Mononuclear cell (primary cell): ENCODE measurements around the gene DNAJB6. TPM values are rescaled to one million over a fixed set of nuclear protein-coding genes. Genes with fewer than 3 reads are reported as not detected.

Experiments used
- H3K27me3 ChIP-seq: 2 replicates; pipeline ENCODE4 v1.6.0; 2011; ENCODE audit warnings: low read length, control low read depth; ENCODE audit not compliant: insufficient read depth
- H3K4me1 ChIP-seq: 2 replicates; pipeline ENCODE4 v1.5.1; 2011; ENCODE audit warnings: mild to moderate bottlenecking, low read length, control low read depth; ENCODE audit not compliant: insufficient read depth
- H3K4me3 ChIP-seq: 2 replicates; pipeline ENCODE4 v1.5.1; 2011; ENCODE audit warnings: mild to moderate bottlenecking, low read length, moderate library complexity
- H3K9me3 ChIP-seq: 2 replicates; pipeline ENCODE4 v1.5.1; 2011; ENCODE audit warnings: low read depth, mild to moderate bottlenecking, control low read depth, low read length
- total RNA-seq: library from RNA; depleted of rRNA; stranded (reverse); fragments of >200 nt; gene quantifications from one replicate; pipeline ENCODE4 v1.2.3, GENCODE V29; 2012

DNAJB6 gene
- total RNA-seq, 1 donor, result 224 TPM

DNA sequence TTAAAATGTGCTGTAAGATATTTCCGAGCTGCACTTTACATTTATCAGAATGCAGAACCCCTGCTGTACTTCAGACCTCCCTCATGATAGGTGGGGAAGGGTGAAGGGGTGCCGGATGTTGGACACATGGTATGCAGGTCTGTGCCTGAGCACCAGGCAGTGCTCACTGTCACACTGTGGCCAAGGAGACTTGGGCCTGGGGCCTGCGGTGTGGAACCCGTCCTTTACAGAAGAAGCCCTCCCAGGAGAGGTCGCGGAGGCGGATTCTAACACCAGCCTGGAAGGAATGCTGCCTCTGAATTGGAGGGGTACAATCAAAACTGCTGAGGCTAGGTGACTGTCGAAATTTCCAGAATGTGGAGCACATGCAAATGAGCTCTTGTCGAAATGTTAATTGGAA lies 34.5 kb downstream of the DNAJB6 start:
- Histone ChIP-seq H3K9me3 (no peaks in the 10 kb centered on the region), H3K27me3 (no peaks in the 10 kb centered on the region), H3K4me3 (no peak overlapping the region), H3K4me1 (peaks cover 19% of the 10 kb centered on the region)

DNA sequence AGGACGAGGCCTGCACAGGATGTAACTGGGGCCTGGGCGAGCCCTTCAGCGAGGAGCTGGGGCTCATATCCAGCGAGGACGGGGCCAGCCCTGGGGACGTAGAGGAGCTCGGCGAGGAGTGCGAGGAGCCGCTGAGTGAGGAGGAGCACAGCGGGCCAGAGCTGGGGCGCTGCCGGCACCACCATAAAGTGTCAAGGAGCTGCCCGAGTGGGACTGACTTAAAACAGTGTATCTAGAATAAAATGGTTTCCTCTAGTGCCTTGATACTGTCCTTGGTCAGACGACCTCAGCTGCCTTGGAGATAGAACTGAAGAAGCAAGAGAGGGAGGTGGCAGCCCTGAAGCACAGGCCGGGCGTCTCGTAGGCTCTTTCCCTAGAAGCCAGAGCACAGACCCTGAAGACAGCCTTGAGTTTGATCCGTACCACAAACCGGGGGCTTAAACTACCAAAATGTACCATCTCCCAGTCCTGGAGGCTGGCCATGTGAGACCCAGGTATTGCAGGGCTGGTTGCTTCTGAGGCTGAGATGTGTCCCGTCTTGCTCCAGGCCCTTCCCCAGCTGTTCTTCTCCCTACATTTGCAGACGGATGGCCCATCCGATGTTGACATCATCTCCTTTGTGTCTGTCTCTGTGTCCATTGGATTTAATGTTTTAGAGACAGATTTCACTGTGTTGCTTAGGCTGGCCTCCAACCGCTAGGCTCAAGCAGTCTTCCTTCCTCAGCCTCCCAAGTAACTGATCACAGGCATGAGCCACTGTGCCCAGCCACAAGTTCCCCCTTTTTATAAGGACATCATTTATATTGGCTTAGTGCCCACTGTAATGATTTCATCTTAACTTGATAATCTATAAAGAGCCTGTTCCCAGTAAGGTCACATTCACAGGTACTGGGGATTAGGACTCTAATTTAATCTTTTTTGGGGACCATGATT lies 35.8 kb downstream of the DNAJB6 start:
- Histone ChIP-seq H3K4me3 (no peak overlapping the region), H3K4me1 (peaks cover 19% of the 10 kb centered on the region), H3K27me3 (no peaks in the 10 kb centered on the region), H3K9me3 (no peaks in the 10 kb centered on the region)

DNA sequence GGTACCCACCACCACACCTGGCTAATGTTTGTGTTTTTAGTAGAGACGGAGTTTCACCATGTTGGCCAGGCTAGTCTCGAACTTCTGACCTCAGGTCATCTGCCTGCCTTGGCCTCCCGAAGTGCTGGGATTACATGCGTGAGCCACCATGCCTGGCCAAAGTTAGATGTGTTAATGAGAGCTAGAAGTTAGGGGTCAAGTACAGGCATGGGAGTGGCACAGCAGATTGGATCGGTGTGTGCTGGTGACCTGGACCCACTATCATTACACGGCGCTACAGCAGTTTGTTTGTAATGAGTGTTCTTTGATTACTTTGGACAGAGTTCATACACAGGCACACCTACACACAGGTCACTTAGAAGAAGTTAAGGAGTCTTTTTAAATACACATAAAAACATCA lies 36.7 kb downstream of the DNAJB6 start:
- Histone ChIP-seq H3K4me3 (no peak overlapping the region), H3K9me3 (no peaks in the 10 kb centered on the region), H3K4me1 (peaks cover 22% of the 10 kb centered on the region), H3K27me3 (no peaks in the 10 kb centered on the region)

DNA sequence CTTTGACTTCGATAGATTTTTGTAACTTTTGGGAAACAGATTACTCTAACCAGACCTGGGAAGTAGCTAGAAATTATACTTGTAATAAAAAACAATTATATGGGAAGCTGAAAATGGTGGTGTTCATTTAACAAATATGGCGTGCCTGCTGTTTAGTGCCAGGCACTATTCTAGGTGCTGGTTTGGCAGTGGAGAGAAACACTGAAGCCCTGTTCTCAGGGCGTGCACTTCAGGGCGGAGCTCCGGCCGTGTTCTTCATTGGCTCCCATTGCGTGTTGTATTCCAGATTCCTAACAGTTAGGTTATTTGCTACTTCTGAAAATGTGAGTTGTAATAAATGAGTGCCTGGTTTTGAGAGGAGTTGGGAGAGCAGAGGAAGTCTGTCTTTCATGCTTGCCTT lies 38.6 kb downstream of the DNAJB6 start:
- no peaks in the 10 kb centered on the region for H3K9me3 ChIP-seq
- H3K27me3 ChIP-seq, result no peaks in the 10 kb centered on the region
- no peak overlapping the region for H3K4me3 ChIP-seq
- peaks cover 22% of the 10 kb centered on the region for H3K4me1 ChIP-seq

DNA sequence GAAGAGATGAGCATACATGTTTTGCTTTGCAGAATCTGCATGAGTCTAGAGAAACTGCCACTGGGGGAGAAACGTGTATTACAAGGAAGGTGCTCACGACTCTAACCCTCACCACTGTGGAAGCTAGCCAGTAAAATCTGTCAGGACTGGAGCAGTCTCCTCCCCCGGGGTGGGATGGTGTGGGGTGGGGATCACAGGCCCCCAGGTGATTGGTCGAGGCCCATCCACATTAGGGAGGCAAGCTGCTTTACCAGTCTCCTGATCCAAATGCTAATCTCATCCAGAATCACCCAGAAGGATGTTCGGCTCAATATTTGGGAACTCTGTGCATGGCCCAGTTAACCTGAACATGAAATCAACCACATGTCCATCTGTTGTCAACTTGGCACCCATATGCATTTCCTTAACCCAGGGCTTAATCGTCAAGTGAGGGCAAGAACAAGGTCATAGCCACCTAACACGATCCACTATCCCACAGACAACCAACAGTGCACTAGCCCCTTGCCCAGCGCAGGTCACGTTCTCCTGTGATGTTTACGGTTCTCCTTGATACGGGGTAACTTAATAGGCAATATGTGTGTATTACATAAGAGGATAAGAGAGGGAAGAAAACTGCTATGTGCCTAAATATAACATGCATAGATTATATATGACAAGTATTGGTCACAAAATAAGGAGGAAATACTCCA lies 40.8 kb downstream of the DNAJB6 start:
- Histone ChIP-seq H3K4me1 (peaks cover 22% of the 10 kb centered on the region), H3K9me3 (no peaks in the 10 kb centered on the region), H3K4me3 (no peak overlapping the region), H3K27me3 (no peaks in the 10 kb centered on the region)

DNA sequence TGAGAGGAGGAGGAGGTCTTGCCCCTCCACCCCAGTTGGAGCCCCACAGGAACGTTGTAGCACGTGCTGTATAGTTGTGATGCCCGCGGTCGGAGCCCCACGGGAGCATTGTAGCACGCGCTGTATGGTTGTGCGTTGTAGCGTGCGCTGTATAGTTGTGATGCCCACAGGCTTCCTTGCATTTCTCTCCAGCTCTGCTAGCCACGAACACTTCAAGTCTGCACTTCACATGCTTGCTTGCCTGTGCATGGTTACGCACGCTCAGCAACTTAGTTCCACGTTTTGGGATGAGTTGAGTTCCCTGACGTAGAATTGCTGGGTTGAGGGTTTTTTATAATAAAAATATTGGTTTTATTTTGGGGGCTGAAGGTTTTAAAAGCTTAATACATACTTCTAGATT lies 41.6 kb downstream of the DNAJB6 start:
- no peak overlapping the region for H3K4me3 ChIP-seq
- no peaks in the 10 kb centered on the region for H3K27me3 ChIP-seq
- no peaks in the 10 kb centered on the region for H3K9me3 ChIP-seq
- H3K4me1 ChIP-seq, result peaks cover 19% of the 10 kb centered on the region

DNA sequence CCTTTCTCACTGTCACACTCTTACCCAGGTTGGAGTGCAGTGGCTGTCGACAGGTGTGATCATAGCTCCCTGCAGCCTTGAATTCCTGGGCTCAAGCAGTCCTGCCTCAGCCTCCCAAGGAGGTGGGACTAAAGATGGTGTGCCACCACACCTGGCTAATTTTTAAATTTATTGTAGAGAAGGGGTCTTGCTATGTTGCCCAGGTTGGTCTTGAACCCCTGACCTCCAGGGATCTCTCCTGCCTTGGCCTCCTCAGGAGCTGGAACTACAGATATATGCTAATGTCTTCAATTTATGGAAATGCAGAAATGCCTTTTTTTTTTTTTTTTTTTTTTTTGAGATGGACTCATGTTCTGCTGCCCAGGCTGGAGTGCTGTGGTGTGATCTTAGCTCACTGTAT lies 42.7 kb downstream of the DNAJB6 start:
- no peaks in the 10 kb centered on the region for H3K9me3 ChIP-seq
- no peak overlapping the region for H3K4me3 ChIP-seq
- H3K27me3 ChIP-seq, result no peaks in the 10 kb centered on the region
- peaks cover 18% of the 10 kb centered on the region for H3K4me1 ChIP-seq

DNA sequence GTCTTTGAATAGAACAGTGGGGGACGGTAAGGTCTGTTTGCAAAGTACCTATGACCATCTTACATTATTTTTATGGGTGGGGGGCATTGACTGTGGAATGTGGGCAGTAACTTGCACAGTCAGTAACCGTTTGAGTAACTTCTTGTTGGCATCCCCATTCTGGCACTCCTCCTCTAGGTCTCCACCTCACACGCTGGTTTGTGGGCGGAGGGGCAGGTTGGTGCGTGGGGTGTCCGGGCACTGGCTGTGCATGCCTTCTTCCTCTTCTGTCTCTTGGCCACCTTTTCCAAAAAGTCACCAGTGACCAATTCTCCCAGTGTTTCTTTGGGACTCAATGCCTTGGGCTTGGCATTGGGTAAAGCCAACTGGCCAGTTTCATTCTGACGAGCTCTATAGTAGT lies 43.6 kb downstream of the DNAJB6 start:
- Histone ChIP-seq H3K27me3 (no peaks in the 10 kb centered on the region), H3K4me1 (peaks cover 10% of the 10 kb centered on the region), H3K4me3 (no peak overlapping the region)

DNA sequence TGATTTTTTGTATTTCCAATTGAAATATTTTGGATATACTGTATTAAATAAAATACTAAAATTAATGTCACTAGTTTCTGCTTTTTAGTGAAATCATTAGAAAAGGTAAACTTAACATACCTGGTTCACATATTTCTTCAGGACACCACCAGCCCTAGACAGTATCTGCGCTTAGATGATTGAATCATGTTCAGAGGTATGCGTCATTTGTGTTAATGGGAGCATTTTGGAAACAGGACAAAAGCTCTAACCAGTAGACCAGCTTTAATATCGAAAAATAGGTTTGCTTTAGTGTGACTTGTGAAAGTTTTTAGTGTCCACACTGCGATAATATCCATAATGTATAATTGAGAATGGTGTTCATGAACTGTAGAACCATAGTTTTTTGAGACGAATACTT lies 47.1 kb downstream of the DNAJB6 start:
- peaks cover 21% of the 10 kb centered on the region for H3K4me1 ChIP-seq
- H3K27me3 ChIP-seq, result no peaks in the 10 kb centered on the region
- no peak overlapping the region for H3K4me3 ChIP-seq
- H3K9me3 ChIP-seq, result no peaks in the 10 kb centered on the region

More for the DNA sequence above, 43.6 kb downstream of the DNAJB6 start:
- H3K9me3 ChIP-seq, result no peaks in the 10 kb centered on the region

DNA sequence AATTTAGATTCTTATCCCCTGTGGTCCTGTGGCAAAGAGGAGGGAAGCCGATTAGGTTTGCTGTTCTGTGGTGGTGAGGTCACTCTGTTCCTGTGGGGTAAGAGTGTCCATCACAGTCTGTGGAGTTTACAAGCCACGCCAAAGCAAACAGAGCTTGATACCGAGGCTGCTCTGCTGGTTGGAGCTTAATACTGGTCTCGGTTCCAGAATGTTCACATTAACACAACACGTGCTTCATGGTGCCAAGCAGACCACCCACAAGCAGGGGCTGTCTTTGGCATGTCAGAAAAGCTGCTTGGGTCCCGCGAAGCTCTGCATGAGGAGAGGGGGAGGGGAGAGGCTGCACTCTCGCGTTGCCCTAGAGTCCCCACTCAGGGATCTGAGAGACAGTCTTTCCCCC lies 47.5 kb downstream of the DNAJB6 start:
- Histone ChIP-seq H3K4me1 (peaks cover 25% of the 10 kb centered on the region), H3K27me3 (no peaks in the 10 kb centered on the region), H3K9me3 (no peaks in the 10 kb centered on the region), H3K4me3 (no peak overlapping the region)

DNA sequence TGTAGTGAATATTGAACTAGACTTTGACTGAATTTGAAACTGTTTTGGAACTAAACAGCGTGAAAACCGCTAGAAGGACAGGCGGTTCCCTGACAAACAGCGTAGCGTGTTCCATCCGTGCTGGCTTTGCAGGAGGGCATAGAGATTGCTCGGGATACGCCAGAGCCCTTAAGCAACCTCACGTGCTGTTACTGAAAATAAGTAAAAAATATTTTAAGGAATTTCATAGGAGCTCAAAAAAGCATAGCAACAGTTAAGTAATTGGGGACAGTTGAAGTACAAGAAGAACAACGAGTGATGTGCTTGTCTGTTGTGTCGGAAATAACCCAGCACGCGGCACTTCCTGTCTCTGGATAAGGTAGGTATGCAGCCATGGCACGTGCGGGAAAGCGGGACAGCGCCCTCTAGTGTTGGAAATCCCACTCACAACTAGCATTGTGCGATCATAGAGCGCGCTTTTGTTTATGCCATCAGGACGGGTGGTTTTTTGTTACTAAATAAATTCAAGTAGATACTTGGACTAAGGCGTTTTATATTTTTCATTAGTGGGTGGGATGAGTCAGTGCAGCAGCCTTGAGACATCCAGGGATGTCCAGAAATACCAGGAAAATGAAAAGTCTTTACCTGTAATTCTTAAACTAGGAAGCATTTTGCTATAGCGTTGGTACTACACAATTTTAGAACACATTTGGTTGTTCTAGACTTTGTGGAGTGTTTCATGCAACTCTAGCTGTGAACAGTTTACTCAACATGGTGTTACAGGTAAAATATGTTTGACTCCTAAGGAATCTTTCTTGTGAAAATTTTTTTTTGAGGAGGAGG lies 50.4 kb downstream of the DNAJB6 start:
- Histone ChIP-seq H3K4me1 (peaks cover 54% of the 10 kb centered on the region), H3K4me3 (no peak overlapping the region), H3K27me3 (no peaks in the 10 kb centered on the region), H3K9me3 (no peaks in the 10 kb centered on the region)

DNA sequence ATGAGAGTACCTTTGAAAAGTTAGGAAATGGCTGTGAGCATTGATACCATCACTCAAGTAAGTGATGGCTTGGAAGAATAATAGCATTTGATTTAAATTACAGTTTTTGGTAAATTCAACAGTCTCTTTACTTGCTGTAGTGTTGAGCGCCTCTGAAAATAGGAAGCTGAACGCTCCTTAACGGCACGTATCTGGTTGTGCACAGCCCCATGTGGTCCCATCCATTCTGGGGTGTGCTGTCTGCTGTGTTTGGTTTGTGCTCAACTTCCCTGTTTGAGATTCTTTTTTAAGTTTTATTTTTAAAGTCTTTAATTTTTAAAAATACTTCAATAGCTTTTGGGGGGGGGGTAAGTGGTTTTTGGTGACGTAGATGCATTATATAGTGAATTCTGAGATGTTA lies 51.5 kb downstream of the DNAJB6 start:
- Histone ChIP-seq H3K4me3 (no peak overlapping the region), H3K27me3 (no peaks in the 10 kb centered on the region), H3K4me1 (peaks cover 57% of the 10 kb centered on the region), H3K9me3 (no peaks in the 10 kb centered on the region)

DNA sequence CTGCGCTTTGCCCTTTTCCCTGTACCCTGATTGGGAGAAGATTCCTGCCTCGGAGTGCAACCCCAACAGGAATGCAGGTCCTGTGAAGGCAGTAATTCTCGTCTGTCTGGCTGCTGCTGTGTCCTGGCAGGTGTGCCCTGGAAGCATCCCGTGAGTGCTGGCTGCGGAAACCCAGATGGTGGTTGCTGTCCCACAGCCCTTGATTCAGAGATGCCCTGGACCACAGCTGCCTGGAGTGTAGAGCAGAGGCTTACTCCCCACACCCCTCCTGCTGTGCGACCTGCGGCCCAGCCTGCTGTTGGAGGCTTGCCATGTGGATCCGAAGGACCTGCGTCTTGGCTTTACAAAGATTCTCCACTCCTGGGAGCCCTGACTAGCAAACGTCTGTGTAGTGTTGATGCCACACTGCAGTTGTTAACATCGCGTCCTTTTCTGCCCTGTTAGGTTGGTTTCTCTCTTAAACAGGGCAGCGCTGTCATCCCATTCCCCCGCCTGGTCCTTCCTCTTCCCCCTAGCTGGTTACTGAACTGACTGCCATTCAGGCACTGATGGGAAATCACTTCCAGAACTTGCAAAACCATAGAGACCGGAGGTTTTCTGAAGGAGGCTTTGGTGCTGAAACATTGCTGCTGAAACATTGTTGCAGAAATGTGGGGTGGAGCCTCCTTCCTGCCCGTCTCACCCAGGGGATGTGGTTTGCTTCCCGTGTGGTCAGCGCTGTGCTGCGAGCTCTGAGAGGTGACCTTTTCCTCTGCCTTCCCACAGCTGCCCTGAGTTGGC lies 53.3 kb downstream of the DNAJB6 start:
- Histone ChIP-seq H3K4me1 (peaks cover 63% of the 10 kb centered on the region), H3K4me3 (no peak overlapping the region), H3K9me3 (no peaks in the 10 kb centered on the region), H3K27me3 (no peaks in the 10 kb centered on the region)

DNA sequence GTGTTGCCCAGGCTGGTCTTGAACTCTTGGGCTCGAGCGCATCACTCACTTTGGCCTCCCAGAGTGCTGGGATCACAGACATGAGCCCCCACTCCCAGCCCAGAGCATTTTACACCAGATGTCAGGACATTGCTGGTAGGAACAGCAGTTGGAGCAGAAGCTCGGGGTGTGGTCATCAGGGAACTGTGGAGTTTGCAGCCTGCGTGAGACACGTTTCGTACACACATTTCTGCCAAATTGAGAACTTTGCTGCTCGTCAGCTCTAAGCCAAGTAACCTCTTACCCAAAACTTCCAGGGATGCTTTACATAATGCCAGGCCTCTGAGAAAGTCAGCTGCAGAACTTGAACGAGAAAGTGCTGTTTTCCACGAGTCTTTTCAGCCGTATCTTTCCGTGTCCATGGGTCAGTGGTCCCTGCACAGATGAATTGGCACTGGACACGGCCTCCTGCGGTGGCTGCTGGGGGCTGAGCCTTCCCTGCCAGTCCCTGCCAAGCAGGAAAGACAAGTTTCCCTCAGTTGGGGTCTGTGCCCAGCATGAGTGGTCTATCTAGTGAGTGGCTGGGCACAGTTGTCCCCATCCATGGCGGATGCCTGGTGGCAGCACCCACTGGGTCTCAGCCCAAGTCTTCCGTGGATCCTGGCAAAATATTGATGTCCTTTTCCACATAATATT lies 54.4 kb downstream of the DNAJB6 start:
- Histone ChIP-seq H3K4me1 (peaks cover 71% of the 10 kb centered on the region), H3K9me3 (no peaks in the 10 kb centered on the region), H3K4me3 (no peak overlapping the region), H3K27me3 (no peaks in the 10 kb centered on the region)
